ENCODE data around the gene CLDN9. TPM values are rescaled to one million over a fixed set of nuclear protein-coding genes. Genes with fewer than 3 reads are reported as not detected.

The CLDN9 gene
- polyA plus RNA-seq, 1 experiment = not detected

- peaks cover 17% of the 10 kb centered on the region for H3K36me3 ChIP-seq (ENCODE audit: control insufficient read depth, insufficient read depth, low read length)
- DNase-seq (ENCODE audit: low read depth) = no peak
- POLR2A ChIA-PET = no interaction called here
- no peak overlapping the region for H3K4me3 ChIP-seq (ENCODE audit: low read depth, low read length)
- peaks cover 6% of the 10 kb centered on the region for H3K27me3 ChIP-seq (ENCODE audit: control insufficient read depth, insufficient read depth, low read length)
- TF ChIP-seq, protein P1, sequence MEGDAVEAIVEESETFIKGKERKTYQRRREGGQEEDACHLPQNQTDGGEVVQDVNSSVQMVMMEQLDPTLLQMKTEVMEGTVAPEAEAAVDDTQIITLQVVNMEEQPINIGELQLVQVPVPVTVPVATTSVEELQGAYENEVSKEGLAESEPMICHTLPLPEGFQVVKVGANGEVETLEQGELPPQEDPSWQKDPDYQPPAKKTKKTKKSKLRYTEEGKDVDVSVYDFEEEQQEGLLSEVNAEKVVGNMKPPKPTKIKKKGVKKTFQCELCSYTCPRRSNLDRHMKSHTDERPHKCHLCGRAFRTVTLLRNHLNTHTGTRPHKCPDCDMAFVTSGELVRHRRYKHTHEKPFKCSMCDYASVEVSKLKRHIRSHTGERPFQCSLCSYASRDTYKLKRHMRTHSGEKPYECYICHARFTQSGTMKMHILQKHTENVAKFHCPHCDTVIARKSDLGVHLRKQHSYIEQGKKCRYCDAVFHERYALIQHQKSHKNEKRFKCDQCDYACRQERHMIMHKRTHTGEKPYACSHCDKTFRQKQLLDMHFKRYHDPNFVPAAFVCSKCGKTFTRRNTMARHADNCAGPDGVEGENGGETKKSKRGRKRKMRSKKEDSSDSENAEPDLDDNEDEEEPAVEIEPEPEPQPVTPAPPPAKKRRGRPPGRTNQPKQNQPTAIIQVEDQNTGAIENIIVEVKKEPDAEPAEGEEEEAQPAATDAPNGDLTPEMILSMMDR (IDR thresholded peaks at IDR 0.05; ENCODE audit: insufficient read depth, low read depth, low read length) = peak; percentile 80
- CTCF ChIA-PET = interaction anchor here (0.5 to 9.4 kb wide), 19 partner anchors 7 to 436 kb away, joined by 3 to 97 read pairs (median 5); partner anchors contain the start of genes BICDL2, CLDN9, HCFC1R1 and MMP25
Measured at GRCh38 chr16:3027983-3028715, 15.4 kb downstream of the CLDN9 start.

GRCh38 chr16:3028716-3029319 lies 16.1 kb downstream of the CLDN9 start:
- ChIA-PET POLR2A (no interaction called here), CTCF (interaction anchor here (0.8 to 9.4 kb wide), 18 partner anchors 8 to 100 kb away, joined by 3 to 97 read pairs (median 5); partner anchors contain the start of genes BICDL2, CLDN9, HCFC1R1 and MMP25)
- Histone ChIP-seq H3K36me3 (ENCODE audit: control insufficient read depth, insufficient read depth, low read length) (peaks cover 17% of the 10 kb centered on the region), H3K27me3 (ENCODE audit: control insufficient read depth, insufficient read depth, low read length) (peaks cover 11% of the 10 kb centered on the region), H3K4me3 (ENCODE audit: low read depth, low read length) (no peak overlapping the region)
- no peak for DNase-seq (ENCODE audit: low read depth)
- TF ChIP-seq, protein P1 (IDR thresholded peaks at IDR 0.05; ENCODE audit: insufficient read depth, low read depth, low read length) = no peak

DNA sequence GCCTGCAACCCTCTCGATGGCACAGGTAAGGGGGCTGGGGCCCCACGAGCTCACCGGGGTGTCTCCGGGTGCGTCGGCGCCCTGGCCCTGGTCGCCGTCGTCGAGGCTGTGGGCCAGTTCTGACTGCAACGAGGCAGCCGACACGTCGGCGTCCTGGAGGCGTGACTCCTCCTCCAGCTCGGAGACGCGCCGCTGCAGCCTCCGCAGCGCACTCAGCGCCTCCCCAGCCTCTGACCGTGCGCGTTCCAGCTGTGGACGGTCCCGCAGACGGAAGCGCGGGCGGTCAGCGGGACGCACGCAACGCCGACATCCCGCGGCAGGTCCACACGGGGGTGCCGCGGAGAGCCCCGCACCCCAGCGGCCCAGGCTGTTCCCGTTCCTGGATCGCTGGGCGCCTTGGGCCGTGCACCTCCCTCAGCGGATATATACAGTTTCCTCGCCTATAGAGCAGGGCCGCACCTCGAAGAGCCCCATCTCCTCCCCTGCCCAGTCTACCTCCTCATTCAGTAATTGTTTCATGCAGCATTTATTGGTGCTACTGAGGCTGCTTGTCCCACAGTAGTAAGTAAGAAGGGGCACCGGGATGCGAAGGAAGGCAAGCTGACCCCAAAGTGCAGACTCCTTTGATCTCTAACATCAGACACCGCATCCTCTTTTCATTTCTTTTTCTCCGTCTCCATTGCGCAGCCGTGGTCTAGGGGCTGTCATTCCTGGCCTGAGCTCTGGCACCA lies 16.9 kb downstream of the CLDN9 start:
- TF ChIP-seq, protein P1 (IDR thresholded peaks at IDR 0.05; ENCODE audit: insufficient read depth, low read depth, low read length) = no peak
- peaks cover 17% of the 10 kb centered on the region for H3K36me3 ChIP-seq (ENCODE audit: control insufficient read depth, insufficient read depth, low read length)
- ChIA-PET CTCF (interaction anchor here (1.1 to 9.4 kb wide), 14 partner anchors 8 to 122 kb away, joined by 3 to 97 read pairs (median 8); partner anchors contain the start of genes HCFC1R1, MMP25, THOC6 and TNFRSF12A), POLR2A (no interaction called here)
- peaks cover 15% of the 10 kb centered on the region for H3K27me3 ChIP-seq (ENCODE audit: control insufficient read depth, insufficient read depth, low read length)
- H3K4me3 ChIP-seq (ENCODE audit: low read depth, low read length) = no peak overlapping the region
- DNase-seq (ENCODE audit: low read depth) = no peak

GRCh38 chr16:3030222-3031212 lies 17.8 kb downstream of the CLDN9 start:
- ChIA-PET POLR2A (no interaction called here), CTCF (interaction anchor here (0.6 to 9.4 kb wide), 23 partner anchors 9 to 122 kb away, joined by 3 to 97 read pairs (median 6); partner anchors contain the start of genes HCFC1R1, MMP25, THOC6 and TNFRSF12A)
- Histone ChIP-seq H3K36me3 (ENCODE audit: control insufficient read depth, insufficient read depth, low read length) (peaks cover 16% of the 10 kb centered on the region), H3K27me3 (ENCODE audit: control insufficient read depth, insufficient read depth, low read length) (peaks cover 22% of the 10 kb centered on the region), H3K4me3 (ENCODE audit: low read depth, low read length) (no peak overlapping the region)
- no peak for DNase-seq (ENCODE audit: low read depth)
- TF ChIP-seq, protein P1 (IDR thresholded peaks at IDR 0.05; ENCODE audit: insufficient read depth, low read depth, low read length) = no peak
